GM19455 (cell line): Measurements from ENCODE around the gene CCND2.

Experiments
- ATAC-seq: cut with Tn5 transposase; IDR thresholded peaks from one replicate; pipeline ENCODE4 v1.9.1; 2021; ENCODE audit not compliant: unreplicated experiment

The CCND2 gene

GRCh38 chr12:4276524-4277204 lies 3.1 kb downstream of the CCND2 start:
- ATAC-seq: no peak

- no peak for ATAC-seq
Measured at GRCh38 chr12:4277205-4277543, 3.6 kb downstream of the CCND2 start.

GRCh38 chr12:4277857-4278256 lies 4.3 kb downstream of the CCND2 start:
- no peak for ATAC-seq

DNA sequence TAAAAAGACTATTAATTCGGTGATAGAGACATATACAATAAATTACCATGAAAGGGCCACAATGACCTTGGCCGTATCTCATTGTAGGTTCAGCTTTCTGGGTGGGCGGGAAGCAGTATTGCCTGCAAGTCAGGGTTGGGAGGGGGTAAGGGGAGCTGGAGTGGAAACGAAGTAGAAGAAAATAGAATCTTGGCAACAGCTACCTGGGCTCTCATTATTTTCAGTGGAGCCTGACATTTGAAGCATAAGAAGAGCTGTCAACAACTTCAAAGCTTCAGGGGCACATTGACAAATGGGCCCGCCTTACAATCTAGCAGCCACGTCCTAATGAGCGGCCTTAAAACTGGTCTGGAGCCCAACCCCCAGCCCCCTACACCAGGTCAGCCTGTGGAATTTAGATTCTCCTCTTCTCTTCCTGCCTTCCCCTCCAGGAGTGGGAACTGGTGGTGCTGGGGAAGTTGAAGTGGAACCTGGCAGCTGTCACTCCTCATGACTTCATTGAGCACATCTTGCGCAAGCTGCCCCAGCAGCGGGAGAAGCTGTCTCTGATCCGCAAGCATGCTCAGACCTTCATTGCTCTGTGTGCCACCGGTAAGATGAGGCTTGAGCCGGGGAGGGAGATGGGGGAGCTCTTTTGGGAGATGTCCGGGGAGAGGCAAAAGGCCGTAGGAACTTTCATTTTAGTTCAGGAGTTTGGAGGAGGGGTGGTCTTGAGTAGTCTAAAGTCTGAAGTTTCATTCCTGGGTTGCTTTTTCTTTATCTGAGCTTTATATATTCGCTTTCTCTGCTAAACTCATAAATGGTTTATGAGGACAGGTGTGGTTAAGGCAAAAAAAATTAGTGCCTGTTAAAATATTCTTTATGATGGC lies 5.0 kb downstream of the CCND2 start:
- no peak for ATAC-seq

DNA sequence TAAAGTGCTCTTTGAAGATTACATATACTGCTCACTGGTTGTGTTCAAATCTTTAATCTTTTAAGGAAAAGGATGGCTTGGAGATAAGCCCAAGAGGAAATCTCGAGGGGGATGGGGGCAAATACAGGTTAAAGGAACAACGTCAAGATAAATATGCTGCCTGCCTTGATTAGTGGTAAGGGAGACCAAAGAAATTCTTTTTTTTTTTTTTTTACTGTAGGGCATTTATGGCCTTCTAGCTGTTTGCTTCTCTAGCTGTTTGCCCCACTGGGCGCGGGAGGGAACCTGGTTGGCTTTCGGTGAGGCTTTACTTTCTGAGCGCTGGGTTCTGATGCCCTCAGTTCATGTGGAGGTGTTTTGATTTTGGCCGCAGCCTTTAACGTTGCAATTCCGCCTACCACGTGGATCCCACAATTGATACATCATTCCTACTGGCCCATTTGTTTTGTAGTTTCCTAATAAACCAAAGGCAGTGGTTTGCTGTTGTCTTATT lies 5.7 kb downstream of the CCND2 start:
- ATAC-seq: no peak

DNA sequence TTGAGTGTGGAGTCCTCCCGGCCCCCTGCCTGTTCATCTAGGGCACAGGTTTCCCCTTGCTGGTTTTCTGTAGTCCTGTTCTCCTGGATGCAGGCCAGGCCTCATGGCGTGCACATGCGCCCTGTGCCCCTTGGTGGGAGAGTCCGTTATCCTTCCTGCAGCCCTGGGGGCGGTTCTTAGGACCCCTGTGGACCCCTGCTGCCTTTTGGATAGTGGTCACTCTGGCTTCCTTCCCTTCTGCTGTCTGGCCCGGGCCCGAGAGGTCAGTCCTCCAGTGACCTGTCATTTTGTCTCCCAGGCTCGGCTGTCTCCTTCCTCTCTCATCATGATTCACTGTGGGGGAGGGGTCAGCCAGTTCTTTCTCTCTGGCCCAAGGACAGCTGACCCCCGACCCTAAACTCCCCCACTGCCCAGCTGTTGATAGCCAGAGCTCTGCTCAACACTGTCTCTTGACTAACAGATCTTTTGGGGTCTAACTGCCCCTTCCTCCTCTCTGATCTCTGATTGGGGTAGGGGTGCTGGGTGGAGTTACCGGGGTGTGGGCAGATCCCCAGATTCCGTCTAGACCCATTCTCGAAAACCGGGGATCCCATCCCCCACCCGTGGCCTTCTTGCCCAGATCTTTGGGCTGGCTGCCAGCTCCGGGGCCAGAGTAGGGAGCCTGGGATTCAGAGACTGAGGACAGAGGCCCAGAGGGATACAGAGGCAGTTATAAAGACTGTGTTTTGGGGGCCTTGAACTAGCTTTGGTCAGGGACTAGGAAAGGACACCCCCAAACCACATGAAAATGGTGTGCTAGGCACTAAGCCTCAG lies 7.0 kb downstream of the CCND2 start:
- no peak for ATAC-seq

- ATAC-seq: no peak
Measured at GRCh38 chr12:4281173-4281654, 7.7 kb downstream of the CCND2 start.

DNA sequence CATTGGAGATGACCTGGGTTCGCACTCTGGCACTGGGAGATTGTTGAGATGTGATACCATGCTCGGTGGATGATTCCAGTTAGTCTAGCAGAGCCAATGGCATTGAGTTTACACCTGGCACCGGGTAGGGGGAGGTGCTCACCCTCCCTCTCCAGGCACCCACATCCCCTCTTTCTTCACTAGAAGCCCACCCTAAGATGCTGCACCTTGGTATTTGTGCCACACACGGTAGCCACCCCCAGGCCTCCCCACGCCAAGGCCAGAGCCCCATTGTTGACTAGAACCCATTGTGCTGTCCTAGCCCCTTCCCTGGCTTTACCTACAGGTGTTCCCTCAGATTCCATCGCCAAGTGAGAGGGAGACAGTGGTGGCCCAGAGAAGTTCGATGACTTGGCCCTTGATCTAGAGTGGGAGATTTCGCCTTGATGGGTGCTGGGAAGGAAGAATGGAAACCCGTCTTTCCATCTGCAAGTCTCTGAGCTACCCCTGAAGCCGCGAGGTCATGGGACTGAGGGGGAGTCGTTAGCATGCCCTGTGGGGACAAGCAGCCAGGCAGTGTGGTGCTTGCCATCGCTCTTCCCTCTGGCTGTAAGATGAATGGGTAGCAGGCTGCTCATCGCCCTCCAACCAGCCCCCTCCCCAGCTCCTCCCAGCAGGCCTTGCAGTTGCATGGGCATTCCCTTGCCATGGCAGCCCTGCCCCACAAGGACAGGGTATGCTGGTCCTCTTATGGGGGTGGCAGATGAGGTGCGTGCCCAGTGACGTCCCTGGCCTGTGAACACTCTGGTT lies 8.7 kb downstream of the CCND2 start:
- ATAC-seq: no peak

- ATAC-seq: no peak
Measured at GRCh38 chr12:4282892-4283511, 9.4 kb downstream of the CCND2 start.

DNA sequence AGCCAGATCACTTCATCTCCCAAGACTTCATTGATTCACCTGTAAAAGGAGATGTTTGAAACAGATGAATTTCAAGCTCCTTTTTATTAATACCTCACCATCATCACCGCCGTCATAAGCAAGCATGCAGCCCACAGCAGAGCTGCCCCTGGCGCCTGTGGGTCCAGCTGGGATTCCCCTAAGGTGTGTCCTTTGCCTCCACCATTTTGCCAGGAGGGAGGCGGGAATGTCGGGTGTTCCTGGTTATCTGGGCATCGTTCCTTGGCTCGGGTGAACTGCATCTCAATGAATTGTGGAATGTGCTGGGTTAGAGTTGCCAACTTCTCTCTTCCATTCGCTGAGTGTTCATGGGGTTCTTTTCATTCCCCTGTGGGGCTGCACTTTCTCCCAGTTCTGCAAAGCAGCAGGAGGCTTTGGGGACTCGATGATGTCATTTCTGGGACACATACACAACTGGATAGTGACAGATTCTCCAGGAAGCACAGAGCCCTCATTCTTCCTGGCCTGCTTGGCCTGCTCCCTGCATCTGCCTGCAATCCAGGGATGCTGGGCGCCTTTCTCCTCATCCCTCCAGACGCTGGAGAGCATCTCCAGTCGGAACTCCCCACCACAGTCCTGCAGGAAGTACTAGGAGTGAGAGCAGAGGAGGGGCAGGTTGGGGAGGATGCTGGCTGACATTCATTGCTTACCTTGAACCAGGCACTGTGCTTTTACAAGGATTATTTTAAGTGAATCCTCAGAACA lies 10.1 kb downstream of the CCND2 start:
- no peak for ATAC-seq

- ATAC-seq: no peak
Measured at GRCh38 chr12:4284306-4284705, 10.7 kb downstream of the CCND2 start.

DNA sequence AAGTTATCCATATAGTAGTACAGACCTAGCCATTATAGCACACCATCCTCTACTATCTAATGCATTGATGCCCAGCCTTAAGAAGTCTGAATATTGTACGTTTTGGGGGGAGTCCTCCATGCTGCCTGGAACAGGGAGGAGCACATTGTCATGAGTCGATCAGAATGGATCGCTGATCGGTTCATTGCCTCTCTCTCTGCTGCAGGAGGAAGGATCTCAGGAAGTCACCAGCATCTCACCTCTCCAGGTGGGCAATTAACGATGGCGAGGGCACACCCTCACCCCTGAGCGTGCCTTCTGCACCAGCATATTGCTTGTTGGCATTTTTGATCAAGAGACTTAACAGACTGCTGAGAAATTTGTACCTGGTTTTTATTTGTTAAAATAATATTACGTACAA lies 11.5 kb downstream of the CCND2 start:
- no peak for ATAC-seq

DNA sequence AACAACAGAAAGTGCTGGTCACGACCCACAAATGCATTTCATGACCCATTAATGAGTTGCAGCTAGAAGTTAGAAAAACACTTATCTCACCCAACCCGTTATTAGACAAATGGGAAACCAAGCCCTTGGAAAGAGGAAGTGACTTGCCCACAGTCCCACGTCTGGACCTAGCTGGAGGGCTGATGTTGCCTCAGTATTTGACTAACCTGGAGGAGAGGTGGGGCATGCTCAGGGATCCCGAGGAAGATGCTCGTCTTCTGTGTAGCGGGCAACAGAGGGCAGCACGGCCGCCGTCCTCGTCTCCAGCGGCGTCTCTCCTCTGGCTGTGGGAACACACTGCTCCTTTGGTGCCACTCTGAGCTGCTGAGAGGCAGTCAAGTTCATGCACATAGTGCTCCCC lies 12.7 kb downstream of the CCND2 start:
- ATAC-seq: no peak

DNA sequence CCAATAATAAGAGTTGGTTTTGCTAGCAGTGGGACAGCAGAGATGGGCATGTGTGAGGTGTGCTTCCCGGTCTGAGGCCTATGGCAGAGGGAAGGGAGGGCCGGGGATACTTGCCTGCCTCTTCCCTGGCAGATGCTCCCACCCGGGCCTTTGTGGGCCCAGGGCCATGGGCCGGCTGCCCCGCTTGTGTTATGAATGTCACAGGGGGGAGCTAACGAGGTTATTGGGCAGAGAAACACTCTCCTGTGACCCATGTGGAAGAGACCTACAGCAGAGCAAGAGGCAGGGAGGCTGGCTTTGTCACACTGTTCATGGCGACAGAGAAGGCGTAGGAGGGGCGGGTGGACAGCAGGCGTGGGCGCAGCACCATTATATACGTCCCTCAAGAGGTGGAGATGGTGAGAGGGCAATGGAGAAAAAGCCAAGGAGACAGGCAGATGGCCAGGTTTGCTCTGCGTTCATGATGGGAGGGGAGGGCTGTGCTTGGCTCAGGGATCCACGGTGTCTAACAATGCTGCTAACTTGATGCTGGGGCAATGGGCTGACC lies 13.3 kb downstream of the CCND2 start:
- no peak for ATAC-seq

DNA sequence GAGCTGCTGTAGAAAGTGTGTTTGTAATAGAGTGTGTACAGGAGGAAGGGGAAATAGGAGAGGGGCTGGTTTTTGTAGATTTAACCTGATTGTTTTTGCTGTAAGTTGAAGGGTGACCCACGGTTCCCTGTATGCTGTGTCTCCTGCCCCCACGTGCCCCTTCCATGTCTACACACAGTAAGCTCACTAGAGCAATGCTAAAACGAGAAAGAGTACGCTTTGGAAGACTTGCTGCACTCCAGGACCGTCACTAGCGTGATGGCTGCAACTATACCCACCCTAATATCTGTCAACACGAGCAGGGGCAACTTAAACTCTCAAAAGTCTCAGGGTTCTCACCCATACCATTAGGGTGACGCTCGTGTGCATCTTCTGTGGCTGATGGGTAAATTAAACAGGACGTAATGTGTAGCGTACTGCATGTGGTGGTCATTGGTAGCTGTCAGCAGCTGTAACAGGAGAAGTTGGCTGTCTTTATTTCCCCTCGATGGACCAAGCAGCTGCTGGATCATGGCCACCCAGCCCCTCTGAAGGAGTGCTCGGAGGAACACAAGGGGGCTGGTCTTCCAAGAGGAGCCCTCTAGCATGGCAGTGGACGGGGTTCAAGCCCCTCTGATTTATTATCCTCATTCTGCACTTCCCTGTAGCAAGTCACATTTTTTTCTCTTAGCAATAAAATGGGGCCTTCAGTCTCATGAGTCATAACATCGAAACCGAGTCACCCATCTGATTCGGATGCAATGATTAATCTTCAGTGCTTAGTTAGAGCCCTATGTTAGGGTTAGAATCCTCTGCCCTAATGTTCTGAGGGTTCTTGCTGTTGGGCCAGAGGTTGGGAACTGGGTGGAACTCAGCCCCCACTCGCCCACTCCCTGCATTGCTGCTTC lies 14.0 kb downstream of the CCND2 start:
- no peak for ATAC-seq

- ATAC-seq: no peak
Measured at GRCh38 chr12:4288296-4289131, 15.0 kb downstream of the CCND2 start.

GRCh38 chr12:4289231-4289878 lies 15.8 kb downstream of the CCND2 start:
- no peak for ATAC-seq
